Liver (tissue), 9 donors: Measurements from ENCODE around the gene CACNA1C. TPM values are rescaled to one million over a fixed set of nuclear protein-coding genes. Genes with fewer than 3 reads are reported as not detected.

Experiments
- DNase-seq: peaks from one replicate; pipeline ENCODE4 v3.0.0-alpha.2; 2017; ENCODE audit warnings: low spot score
- H3K27ac ChIP-seq, 2 donors: one replicate each; pipeline ENCODE4 v1.7.0; 2013; ENCODE audit warnings: inconsistent platforms in 2 of 2, low read length in 2 of 2, control low read depth in 1 of 2, low read depth in 1 of 2, mild to moderate bottlenecking in 1 of 2
- H3K27me3 ChIP-seq, 4 donors: one replicate each; pipeline versions ENCODE4 v1.6.1 to v1.7.0; 2013; ENCODE audit warnings: low read length in 3 of 4, inconsistent platforms in 1 of 4, mild to moderate bottlenecking in 1 of 4, moderate library complexity in 1 of 4; ENCODE audit not compliant: control insufficient read depth in 4 of 4, insufficient read depth in 4 of 4
- H3K36me3 ChIP-seq, 4 donors: one replicate each; pipeline versions ENCODE4 v1.6.1 to v1.7.0; 2013; ENCODE audit warnings: low read length in 3 of 4, mild to moderate bottlenecking in 3 of 4, low read depth in 1 of 4, moderate library complexity in 1 of 4; ENCODE audit not compliant: control insufficient read depth in 4 of 4, insufficient read depth in 3 of 4
- H3K4me1 ChIP-seq, 4 donors: one replicate each; pipeline versions ENCODE4 v1.6.1 to v1.7.0; 2013; ENCODE audit warnings: low read length in 3 of 4, mild to moderate bottlenecking in 3 of 4, moderate library complexity in 1 of 4; ENCODE audit not compliant: control insufficient read depth in 4 of 4, insufficient read depth in 4 of 4
- H3K4me3 ChIP-seq, 3 donors: one replicate each; pipeline versions ENCODE4 v1.6.1 to v1.7.0; 2013; ENCODE audit warnings: low read length in 3 of 3, control low read depth in 1 of 3, low read depth in 1 of 3, mild to moderate bottlenecking in 1 of 3
- H3K9ac ChIP-seq, 2 donors: one replicate each; pipeline ENCODE4 v1.7.0; 2013; ENCODE audit warnings: low read length in 2 of 2, mild to moderate bottlenecking in 2 of 2, moderate library complexity in 2 of 2, control low read depth in 1 of 2, low read depth in 1 of 2
- H3K9me3 ChIP-seq, 4 donors: one replicate each; pipeline versions ENCODE4 v1.6.1 to v1.7.0; 2013; ENCODE audit warnings: low read length in 3 of 4; ENCODE audit not compliant: control insufficient read depth in 4 of 4
- ATF3 ChIP-seq: IDR thresholded peaks from 2 replicates; pipeline ENCODE4 v1.6.1; 2016; ENCODE audit warnings: antibody characterized with exemption
- CTCF ChIP-seq: fragments of 150-350 bp; IDR thresholded peaks from 2 replicates; pipeline ENCODE4 v1.5.1; 2017; ENCODE audit warnings: improper control_type of control experiment, low read depth, low read length; ENCODE audit not compliant: missing input control
- EGR1 ChIP-seq, 2 donors: IDR thresholded peaks; 2 replicates each; pipeline ENCODE4 v1.6.1; 2016 to 2018; ENCODE audit warnings: antibody characterized with exemption in 2 of 2, low read depth in 2 of 2
- FOXA1 ChIP-seq: IDR thresholded peaks from 2 replicates; pipeline ENCODE4 v1.6.1; 2016; ENCODE audit warnings: antibody characterized with exemption
- FOXA2 ChIP-seq: IDR thresholded peaks from 2 replicates; pipeline ENCODE4 v1.6.1; 2016; ENCODE audit warnings: antibody characterized with exemption
- GABPA ChIP-seq, 2 donors: IDR thresholded peaks in 1 of 2; conservative IDR thresholded peaks in 1 of 2; 2 replicates each; pipeline ENCODE4 v1.6.1; 2016; ENCODE audit warnings: antibody characterized with exemption in 2 of 2, mild to moderate bottlenecking in 1 of 2, moderate library complexity in 1 of 2
- HNF4A ChIP-seq, 2 donors: conservative IDR thresholded peaks; 2 replicates each; pipeline ENCODE4 v1.6.1; 2016; ENCODE audit warnings: antibody characterized with exemption in 2 of 2, mild to moderate bottlenecking in 2 of 2
- HNF4G ChIP-seq: IDR thresholded peaks from 2 replicates; pipeline ENCODE4 v1.6.1; 2016; ENCODE audit warnings: antibody characterized with exemption
- JUND ChIP-seq, 2 donors: IDR thresholded peaks; 2 replicates each; pipeline ENCODE4 v1.6.1; 2016; ENCODE audit warnings: antibody characterized with exemption in 2 of 2
- MAX ChIP-seq: IDR thresholded peaks from 2 replicates; pipeline ENCODE4 v1.6.1; 2016; ENCODE audit warnings: antibody characterized with exemption
- NR2F2 ChIP-seq: IDR thresholded peaks from 2 replicates; pipeline ENCODE4 v1.6.1; 2016; ENCODE audit warnings: antibody characterized with exemption
- RAD21 ChIP-seq, 2 donors: IDR thresholded peaks; 2 replicates each; pipeline ENCODE4 v1.6.1; 2016; ENCODE audit warnings: antibody characterized with exemption in 2 of 2, mild to moderate bottlenecking in 2 of 2
- REST ChIP-seq: IDR thresholded peaks from 2 replicates; pipeline ENCODE4 v1.6.1; 2016; ENCODE audit warnings: antibody characterized with exemption, mild to moderate bottlenecking
- RXRA ChIP-seq, 2 donors: IDR thresholded peaks; 2 replicates each; pipeline ENCODE4 v1.6.1; 2017 to 2018; ENCODE audit warnings: antibody characterized with exemption in 2 of 2, mild to moderate bottlenecking in 1 of 2
- SP1 ChIP-seq: IDR thresholded peaks from 2 replicates; pipeline ENCODE4 v1.6.1; 2018; ENCODE audit warnings: antibody characterized with exemption, mild to moderate bottlenecking
- TAF1 ChIP-seq: conservative IDR thresholded peaks from 2 replicates; pipeline ENCODE4 v1.6.1; 2016; ENCODE audit warnings: antibody characterized with exemption, mild to moderate bottlenecking
- YY1 ChIP-seq: IDR thresholded peaks from 2 replicates; pipeline ENCODE4 v1.6.1; 2016; ENCODE audit warnings: antibody characterized with exemption, mild to moderate bottlenecking
- ZBTB33 ChIP-seq: IDR thresholded peaks from 2 replicates; pipeline ENCODE4 v1.6.1; 2016; ENCODE audit warnings: antibody characterized with exemption
- WGBS: extraction: QIAGEN DNeasy Blood & Tissue Kit; methylation state at CpG from one replicate; pipeline ENCODE4 v1.1.7; 2013; 5-methylcytosine and 5-hydroxymethylcytosine counted together
- polyA plus RNA-seq, 2 donors: library from polyadenylated mRNA; stranded (reverse) in 1 of 2; unstranded in 1 of 2; fragments of 200-250 nt in 1 of 2; fragments of >200 nt in 1 of 2; fragmentation: Nextera tagmentation in 1 of 2; extraction: Ambion mirVana in 1 of 2; gene quantifications; one replicate each; pipeline versions ENCODE4 v1.2.1 to v1.2.3, GENCODE V29; 2013 to 2015
- total RNA-seq, 2 donors: library from RNA; depleted of rRNA; stranded (reverse); fragments of >200 nt; gene quantifications; one replicate each; pipeline ENCODE4 v1.2.3, GENCODE V29; 2014
- donor health status: healthy.
- donor health status: healthy.
- donor health status: healthy.
- donor health status: healthy.
- donor health status: healthy.

Gene CACNA1C
- total and polyA plus RNA-seq, 4 donors, result 0.23 to 1.9 (median 0.41) TPM

- no peaks in the 10 kb centered on the region for H3K9me3 ChIP-seq
- TF ChIP-seq REST (no peak), JUND (IDR thresholded peaks at IDR 0.05) (no peak), SP1 (no peak), GABPA (IDR thresholded peaks at IDR 0.05 in 1 of 2, conservative IDR thresholded peaks at IDR 0.05 in 1 of 2) (no peak), YY1 (no peak), CTCF (no peak), FOXA2 (no peak), ATF3 (no peak), NR2F2 (no peak), MAX (no peak), TAF1 (no peak), RAD21 (IDR thresholded peaks at IDR 0.05) (no peak), RXRA (IDR thresholded peaks at IDR 0.05) (no peak), FOXA1 (no peak), ZBTB33 (no peak), HNF4G (no peak), EGR1 (IDR thresholded peaks at IDR 0.05; ENCODE audit: low read depth in 2 of 2) (no peak), HNF4A (conservative IDR thresholded peaks at IDR 0.05) (no peak)
- no peak overlapping the region for H3K4me3 ChIP-seq
- WGBS, result 92% methylated on average over 7 of the region's 7 CpGs
- DNase-seq, result no peak
- no peak overlapping the region for H3K27ac ChIP-seq
- H3K4me1 ChIP-seq, result no peaks in the 10 kb centered on the region
- H3K9ac ChIP-seq, result no peak overlapping the region
- H3K27me3 ChIP-seq, result no peaks in the 10 kb centered on the region
- H3K36me3 ChIP-seq, result no peaks in the 10 kb centered on the region
Measured at GRCh38 chr12:2112401-2112800, 59.6 kb downstream of the CACNA1C start.
